ENCODE measurements around the gene ZCRB1.

Gene ZCRB1

DNA sequence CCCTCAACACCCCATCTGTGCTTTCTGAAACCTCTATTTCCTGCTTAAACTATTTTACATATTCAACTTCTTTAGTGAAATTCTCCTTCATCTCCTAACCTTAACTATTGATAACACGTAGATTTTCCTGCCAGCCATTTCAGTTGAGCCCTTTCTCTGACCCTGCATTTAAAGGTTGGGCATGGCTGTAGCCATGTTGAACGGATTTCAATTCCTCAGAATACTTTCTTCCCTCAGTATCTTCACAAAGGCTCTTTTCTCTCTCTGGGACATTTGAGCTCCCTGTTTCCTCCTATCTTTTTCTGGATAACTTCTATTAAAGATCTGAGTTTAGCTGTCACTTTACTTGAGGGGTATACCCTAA is 1.3 kb upstream of the ZCRB1 start:
- DNase-seq, result no peak

DNA sequence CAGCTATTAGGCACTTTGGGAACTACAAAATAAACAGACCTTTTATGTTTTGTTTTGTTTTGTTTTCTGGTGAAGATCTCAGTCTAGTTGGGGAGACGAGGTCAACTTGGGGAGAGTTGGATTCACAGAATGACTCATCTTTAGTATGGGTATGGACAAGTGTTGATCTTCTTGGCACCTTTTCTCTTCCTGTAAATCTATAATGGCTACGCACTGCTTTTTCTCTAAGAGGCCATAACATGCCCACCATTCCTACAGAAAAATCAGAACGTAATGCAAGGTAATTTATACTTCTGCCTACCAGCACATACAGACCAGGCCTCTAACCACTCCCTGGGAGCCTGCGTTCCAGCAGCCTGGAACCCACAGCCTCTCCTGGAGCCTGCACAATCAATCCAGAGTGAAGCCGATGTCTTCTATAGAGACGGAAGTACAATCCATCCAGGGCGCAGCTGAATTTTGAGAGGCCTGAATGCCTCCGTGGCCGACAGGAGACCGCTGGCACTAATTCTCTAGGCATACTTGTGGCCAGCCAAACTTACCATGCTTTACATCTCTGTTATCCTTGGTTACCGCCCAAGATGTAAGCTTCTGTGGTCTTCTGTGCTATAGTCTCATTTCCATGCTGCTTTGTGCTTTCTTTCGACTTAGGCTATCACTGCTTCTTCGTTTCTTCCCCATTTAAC is 790 bp upstream of the ZCRB1 start:
- DNase-seq, result peak; percentile 3

DNA sequence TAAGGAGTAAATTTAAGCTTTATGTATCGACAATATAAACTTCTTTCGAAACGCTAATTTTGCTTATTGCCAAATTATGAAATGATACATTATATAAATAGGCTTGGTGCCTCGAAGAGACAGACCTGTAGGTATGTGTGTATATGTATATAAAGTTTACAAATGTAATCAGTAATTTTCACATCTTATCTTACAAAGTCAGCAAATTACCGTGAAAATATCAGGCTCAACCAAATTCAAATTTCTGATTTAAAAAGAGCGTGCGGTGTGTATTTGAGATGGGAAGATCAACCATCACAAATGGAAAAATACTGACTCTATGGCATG is 605 bp downstream of the ZCRB1 start:
- no peak for DNase-seq

DNA sequence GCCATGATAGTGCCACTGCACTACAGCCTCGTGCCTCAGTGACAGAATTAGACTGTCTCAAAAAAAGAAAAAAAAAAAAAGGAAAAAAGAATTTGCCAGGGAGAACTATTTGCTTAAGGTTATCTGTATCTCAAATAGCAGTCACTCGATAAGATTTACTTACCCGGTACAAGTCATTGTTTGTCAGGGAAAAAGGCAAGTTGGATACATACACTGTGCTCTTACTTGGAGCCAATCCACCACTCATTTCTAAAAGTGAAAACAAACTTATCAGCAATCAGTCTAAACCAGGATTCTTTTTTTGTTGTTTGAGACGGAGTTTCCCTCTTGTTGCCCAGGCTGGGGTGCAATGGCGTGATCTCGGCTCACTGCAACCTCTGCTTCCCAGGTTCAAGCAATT is 2.0 kb downstream of the ZCRB1 start:
- no peak for DNase-seq

DNA sequence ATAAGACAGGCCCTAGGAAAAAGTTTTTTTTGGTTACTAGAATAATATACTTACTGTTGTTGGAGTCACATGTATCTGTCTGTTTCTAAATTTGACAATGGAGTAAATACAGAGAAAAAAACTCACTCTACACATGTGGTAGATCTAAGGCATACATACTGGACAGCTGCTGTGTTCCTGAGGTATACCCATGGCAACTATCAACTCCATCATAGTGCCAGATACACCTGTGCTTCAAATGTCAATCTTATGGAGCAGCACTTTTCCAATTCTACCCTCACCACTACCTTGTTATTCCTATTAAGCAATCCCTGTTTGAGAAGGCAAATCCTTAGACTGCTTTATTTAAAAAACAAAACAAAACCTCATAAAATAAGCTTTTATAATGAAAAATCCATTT is 3.3 kb downstream of the ZCRB1 start:
- no peak for DNase-seq

DNA sequence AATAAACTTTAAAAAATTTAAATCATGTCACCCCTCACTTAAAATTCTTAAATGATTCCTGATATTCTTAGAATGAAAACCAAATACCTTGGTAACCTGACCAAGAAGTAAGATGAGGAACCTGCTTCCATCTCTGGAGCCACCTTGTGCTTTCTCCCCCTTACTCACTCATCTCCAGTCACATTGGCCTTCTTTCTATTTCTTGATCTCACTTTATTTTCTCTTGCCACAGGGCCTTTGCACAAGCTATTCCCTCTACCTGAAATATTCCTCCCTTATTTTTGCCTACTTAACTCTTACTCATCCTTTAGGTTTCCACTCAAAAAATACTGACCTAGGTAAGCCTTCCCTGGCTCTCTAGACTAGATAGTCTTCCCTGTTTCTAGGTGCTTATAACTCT is 5.1 kb downstream of the ZCRB1 start:
- DNase-seq, result no peak

DNA sequence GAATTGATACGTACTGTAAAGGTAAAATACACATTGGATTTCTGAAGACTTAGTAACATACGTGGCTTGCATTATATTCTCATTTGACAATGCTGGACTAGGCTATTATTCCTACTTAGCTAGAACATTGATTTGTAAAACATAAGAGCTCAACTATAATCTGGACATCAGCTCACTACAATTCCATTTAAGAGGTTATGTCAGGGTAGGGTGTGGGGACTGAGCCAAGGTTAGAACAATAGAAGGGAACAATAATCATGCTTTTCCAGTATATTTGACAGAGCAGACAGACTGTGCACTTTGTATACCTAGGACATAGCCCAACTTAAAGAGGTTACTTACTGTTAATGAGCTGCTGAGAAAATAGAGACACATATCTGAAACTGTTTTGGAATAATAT is 10.8 kb downstream of the ZCRB1 start:
- DNase-seq, result no peak

DNA sequence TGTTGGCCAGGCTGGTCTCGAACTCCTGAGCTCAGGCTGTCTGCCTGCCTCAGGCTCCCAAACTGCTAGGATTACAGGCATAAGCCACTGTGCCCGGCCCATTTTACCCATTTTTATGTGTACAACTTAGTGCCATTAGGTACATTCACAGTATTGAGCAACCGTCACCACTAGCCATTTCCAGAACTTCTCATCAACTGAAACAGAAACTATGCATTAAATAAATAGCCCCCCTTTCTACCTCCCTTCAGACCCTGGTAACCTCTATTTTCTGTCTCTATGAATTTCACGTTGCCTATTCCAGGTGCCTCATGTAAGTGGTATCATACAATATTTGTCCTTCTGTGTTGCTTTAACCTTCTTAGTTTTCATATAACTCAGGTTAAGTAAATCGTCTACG is 15.9 kb downstream of the ZCRB1 start:
- DNase-seq, result no peak

DNA sequence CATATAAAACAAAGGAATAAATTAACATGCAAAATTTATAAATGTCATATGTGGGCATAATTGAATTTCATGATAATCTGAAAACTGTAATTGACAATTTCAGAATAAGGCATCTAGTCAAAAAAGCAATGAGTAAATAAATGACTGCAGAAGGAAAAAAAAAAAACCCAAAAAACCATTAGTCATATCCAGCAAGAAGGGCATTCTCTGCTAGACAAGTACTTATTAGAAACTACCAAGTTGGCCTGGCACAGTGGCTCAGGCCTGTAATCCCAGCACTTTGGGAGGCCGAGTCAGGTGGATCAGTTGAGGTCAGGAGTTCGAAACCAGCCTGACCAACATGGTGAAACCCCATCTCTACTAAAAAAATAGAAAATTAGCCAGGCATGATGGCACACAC is 17.5 kb downstream of the ZCRB1 start:
- DNase-seq, result no peak

DNA sequence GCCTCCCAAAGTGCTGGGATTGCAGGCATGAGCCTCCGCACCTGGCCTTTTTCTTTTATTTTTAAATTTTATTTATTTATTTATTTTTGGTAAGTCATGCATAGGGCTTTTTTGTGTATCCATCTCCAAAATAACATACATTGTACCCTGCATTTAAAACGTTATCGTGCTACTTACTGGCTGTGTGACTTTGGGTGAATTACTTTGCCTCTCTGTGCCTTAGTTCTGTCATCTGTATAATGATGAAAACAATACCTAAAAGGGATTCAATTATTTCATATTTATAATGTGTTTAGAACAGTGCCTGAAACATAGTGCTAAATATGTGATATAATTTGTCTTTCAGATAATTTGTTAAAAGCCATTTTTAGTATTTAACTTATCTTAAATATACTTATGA is 19.6 kb downstream of the ZCRB1 start:
- no peak for DNase-seq

DNA sequence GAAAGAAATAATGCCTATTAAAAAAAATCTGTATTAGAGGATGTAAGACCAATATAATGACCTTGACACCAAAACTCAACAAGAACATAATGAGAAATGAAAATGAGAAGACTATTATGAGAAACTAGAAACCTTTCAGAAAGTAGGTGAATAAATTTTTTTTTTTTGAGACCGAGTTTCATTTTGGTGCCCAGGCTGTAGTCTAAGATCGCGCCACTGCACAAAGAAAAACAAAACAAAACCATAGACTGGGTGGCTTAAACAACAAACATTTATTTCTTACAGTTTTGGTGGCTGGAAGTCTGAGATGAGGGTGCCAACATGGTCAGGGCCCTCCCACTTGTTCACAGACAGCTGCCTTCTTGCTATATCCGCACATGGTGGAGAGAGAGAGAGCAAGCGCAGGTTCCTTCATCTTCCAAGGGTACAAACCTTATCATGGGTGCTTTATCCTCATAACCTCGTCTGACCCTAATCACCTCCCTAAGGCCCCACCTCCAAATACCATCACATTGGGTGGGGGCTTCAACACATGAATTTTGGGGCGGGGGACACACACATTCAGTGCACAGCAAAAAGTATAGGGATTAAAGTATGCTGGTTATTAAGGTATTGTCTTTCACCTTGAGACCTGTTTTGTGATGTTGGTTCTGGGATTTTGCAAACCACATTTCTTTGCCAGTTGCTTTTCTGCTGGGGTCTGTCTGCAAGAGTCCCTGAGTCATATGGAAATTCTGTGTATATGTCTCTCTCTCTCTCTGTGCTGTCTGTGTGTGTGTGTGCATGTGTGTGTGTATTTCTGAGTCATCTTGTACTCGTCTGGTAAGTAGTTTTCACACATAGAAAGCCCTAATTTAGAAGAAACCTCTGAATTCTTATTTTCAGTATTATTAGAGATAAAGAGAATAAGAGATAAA is 26.2 kb downstream of the ZCRB1 start:
- DNase-seq, result peak; percentile 35

DNA sequence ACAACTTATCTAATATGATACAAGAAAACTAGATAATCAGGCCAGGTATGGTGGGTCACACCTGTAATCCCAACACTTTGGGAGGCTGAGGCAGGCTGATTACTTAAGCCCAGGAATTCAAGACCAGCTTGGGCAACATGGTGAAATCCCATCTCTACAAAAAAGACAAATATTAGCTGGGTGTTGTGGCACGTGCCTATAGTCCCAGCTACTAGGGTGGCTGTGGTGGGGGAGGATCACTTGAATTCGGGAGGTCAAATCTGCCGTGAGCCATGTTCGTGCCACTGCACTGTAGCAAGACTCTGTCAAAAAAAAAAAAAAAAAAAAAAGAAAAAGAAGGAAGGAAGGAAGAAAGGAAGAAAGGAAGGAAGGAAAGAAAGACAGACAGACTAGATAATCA is 27.0 kb downstream of the ZCRB1 start:
- DNase-seq, result no peak

DNA sequence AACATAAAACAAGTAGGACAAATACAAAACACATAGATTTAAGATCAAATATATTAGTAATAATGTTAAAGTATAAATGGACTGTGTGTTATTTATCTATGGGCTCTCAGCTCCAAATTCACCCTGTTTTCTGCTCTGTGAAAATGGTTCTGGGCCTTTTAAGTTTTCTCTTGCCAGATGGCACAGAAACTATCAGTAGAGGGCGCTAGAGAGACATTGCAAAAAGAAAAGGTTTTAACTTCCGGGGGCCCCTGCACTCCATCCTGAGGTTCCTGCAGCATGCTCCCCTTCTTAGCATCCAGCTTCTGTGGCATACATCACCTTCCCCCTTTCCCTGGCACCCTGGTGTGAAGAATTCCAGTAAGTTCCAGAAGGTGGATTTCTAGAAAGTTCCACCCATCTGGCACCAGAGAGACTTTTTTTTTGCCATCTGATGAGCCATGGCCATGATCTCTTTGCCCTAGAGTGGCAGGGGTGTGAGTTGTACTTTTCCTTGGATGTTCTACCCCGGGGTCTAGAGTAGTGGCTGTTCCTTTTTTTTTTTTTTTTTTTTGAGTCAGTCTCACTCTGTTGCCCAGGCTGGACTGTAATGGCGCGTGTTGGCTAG is 29.3 kb downstream of the ZCRB1 start:
- no peak for DNase-seq

DNA sequence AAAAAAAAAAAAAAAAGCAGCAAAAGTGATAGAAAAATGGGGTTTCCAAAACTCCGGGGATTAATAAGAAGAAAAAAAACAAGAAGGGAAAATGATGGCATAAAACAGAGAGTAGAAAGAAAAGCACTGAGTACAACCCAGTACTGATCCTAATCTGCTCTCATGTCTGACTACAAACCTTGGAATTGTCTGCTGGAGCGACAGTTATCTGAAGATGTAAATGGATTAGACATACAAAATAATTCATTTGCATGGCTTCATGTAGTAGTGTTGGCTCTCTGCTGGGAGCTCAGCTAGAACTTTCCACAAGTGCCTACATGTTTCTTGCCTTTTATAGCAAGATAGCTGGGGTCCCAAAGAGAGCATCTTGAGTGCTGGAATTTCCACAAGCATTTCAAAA is 34.2 kb downstream of the ZCRB1 start:
- no peak for DNase-seq

DNA sequence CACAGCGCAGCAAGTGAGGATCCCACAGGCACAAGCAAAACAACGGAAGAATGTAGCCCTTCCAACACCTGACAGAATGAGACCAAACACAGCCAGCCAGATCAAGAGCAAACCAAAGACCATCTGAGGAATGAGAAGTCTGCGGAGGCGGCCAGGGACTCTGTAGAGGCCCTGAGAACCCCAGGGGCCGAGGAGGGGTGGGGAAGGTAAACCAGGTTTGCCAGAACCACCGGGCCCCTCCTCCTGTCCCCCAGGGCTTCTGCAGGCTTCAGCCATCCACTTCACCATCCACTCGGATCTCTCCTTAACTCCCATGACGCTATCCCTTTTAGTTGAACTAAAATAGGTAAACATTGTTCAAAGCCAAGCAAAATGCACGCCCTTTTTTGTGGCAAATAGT is 37.4 kb downstream of the ZCRB1 start:
- no peak for DNase-seq

DNA sequence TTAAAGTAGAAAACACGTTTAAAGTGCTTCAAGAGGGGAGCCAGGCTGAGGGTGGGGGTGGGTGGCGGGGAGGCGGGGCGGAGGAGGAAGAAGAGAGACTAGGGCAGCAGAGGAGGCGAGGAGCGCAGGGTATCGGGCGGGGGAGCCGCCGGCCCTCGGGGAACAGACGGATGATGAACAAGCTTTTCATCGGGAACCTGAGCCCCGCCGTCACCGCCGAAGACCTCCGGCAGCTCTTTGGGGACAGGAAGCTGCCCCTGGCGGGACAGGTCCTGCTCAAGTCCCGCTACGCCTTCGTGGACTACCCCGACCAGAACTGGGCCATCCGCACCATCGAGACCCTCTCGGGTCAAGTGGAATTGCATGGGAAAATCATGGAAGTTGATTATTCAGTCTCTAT is 39.2 kb downstream of the ZCRB1 start:
- DNase-seq, result no peak

DNA sequence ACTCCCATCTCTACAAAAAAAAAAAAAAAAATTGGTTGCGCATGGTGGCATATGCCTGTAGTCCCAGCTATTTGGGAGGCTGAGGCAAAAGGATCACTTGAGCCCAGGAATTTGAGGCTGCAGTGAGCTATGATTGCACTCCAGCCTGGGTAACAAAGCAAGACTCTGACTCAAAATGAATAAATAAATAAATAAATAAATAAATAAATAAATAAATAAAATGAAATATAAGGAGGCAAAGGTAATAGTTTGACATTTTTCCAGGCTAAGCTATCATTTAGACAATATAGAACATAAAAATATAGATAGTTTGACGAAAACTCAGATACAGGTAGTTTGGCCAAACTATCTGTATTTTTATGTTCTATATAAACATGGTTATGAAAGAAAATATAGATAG is 40.5 kb downstream of the ZCRB1 start:
- no peak for DNase-seq

DNA sequence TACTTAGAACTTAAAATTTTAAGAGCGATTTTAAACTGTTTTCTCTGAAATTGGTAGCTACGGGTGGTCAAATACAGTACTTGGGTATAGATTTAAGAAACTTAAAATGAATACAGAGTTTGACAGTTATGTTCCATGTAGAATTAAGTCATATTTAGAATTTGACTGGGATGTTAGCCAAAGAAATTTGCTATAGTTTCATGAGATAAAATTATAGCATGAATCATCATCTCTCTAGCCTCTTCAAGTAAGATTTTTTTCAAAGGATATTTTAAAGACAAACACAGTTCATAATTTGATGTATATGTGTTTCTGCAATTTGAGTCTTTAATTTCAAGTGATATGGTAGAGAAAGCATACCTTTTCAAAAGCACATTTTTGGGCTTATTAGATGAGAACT is 41.0 kb downstream of the ZCRB1 start:
- no peak for DNase-seq

DNA sequence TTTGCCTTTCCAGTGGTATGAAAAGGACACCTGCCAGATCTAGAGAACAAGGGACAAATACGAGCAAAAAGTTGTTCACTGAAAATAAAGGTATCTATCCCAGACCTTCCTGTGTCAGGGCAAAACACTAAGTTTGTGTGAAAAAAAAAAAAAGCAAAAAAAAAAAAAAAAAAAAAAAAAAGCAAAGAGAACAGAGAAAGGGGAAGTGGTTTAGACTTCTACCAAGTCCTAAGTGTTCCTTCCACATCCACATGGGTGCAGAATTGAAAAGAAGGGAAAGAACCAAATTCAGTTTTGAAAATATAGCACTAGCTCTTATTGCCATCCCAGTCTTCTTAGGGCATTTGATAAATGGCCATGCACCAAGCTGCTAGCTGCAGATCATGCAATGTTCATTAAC is 41.7 kb downstream of the ZCRB1 start:
- DNase-seq, result no peak

DNA sequence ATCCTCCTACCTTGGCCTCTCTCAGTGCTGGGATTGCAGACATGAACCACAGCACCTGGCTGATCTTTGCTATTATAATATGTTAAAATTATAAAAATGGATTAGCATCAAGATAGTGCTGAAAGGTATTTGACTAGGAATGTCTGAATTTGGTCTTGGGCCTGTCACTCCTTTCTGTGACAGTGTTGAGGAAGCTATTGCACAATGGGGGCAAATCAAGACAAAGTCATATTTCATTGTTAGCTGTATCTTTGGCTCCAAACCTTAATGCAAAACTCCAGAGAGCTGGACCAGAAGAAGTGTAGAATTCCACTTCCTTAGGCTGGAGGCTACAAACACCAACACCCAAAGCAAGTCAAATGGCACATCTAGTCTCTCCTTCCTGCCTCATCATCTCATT is 42.2 kb downstream of the ZCRB1 start:
- no peak for DNase-seq

DNA sequence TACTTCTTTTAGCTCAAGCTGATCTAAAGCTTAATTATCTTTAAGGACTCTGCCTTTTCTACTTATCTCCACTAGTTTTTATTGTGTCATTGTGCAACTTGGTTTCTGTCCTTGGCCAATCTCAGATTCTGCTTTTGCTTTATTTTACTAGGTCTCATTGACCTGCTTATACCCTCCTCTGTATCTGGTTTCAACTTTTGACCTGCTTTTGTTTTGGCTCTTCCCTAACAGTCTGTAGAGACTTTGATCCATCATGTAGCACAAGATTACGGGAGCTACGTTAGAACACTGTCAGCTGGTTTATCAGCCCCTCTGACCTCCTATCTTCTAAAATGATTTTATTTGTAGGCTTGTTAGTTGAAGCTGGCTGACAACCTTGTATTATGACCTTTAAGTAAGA is 43.6 kb downstream of the ZCRB1 start:
- no peak for DNase-seq

DNA sequence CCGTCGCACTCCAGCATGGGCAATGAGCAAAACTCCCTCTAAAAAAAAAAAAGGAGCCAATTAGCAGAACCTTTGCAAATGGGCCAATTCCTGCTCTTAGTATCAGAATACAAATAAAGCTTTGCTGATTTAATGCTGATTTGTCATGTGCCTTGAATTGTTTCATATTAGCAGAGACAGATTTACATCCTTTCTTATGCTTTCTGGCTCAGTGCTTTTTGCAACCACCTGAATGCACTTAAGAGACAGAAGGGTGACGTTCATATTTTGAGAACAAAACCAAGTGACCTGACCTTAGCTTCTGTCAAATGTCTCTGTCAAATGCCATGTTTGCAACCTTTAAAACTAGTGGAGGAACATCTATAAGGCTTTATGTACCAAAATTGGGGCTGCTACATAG is 44.0 kb downstream of the ZCRB1 start:
- no peak for DNase-seq

DNA sequence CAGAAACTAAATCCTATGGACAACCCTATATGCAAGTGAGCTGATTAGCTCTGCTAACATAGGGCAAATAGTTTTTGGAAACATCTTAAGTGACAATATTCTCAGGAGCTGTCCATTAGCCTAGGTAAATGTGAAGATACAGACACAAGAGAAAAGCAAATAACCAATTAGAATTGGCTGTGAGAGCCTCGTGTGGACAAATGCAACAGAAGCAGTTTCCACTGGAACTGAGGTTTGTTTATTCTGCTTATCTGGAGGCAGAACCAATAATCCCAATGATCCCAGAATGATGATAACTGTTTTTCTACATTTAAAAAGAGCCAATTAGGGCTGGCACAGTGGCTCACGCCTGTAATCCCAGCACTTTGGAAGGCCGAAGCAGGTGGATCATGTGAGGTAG is 44.6 kb downstream of the ZCRB1 start:
- DNase-seq, result no peak

DNA sequence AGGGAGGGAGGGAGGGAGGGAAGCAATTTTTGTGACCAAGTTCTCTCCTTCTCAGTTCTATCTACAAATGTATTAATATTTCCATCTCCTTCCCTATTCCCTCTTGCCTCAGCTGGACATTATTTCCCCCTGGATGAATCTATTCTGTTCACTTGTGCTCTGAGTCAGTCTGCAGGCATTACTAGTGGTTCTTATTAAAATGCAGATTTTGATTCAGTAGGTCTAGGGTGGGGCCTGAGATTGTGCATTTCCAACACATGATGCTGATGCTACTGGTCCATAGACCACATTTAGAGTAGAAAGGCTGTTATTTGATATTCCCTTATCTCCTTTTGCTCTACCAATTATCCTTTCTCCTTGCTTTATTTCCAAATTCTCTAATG is 47.8 kb downstream of the ZCRB1 start:
- DNase-seq, result no peak

Measured in CD4-positive, alpha-beta T cell treated with Interleukin-6 for 4 hours (primary cell).